Muscle of back (tissue), 13 donors: ENCODE measurements around the gene PRAMEF18. TPM values are rescaled to one million over a fixed set of nuclear protein-coding genes. Genes with fewer than 3 reads are reported as not detected.
"Not testable (repeated sequence)": the region's sequence is repeated elsewhere in the genome, so short reads cannot be mapped to it uniquely, and the experiment has no call there.

Experiments used
- DNase-seq, 3 donors: peaks; one replicate each; pipeline versions ENCODE4 v3.0.0 to v3.0.0-alpha.2; 2013
- long read RNA-seq, 9 donors: transcript quantifications; one replicate each; lab custom pipeline, GENCODE V29; 2026
- polyA plus RNA-seq, 10 donors: library from polyadenylated mRNA; unstranded; fragments of 120-200 nt; gene quantifications; one replicate each; pipeline ENCODE4 v1.2.1, GENCODE V29; 2013; ENCODE audit not compliant: insufficient read length in 10 of 10

PRAMEF18 gene
- polyA plus RNA-seq, result not detected
- long read RNA-seq, donor 1, result 0 reads
- long read RNA-seq, donor 2, result 0 reads
- long read RNA-seq, donor 3, result 0 reads
- long read RNA-seq, donor 4, result 0 reads
- long read RNA-seq, donor 5, result 0 reads
- long read RNA-seq, donor 6, result 0 reads
- long read RNA-seq, donor 7, result 0 reads
- long read RNA-seq, donor 8, result 0 reads
- long read RNA-seq, donor 9, result 0 reads

GRCh38 chr1:13225675-13226204, at the start of gene PRAMEF18:
Gene PRAMEF18, minus strand, starts transcription at chr1:13226154. Its CDS starts 48 bp downstream, at chr1:13226106.
- DNase-seq, result not testable (repeated sequence)

GRCh38 chr1:13265124-13265523, 39.2 kb upstream of the PRAMEF18 start:
- DNase-seq, result not testable (repeated sequence)

- not testable (repeated sequence) for DNase-seq
These were observed 27.9 kb upstream of the PRAMEF18 start, which contains the start of gene PRAMEF5 for GRCh38 chr1:13253898-13254297. Gene PRAMEF5, plus strand, starts transcription at chr1:13254198. Its CDS starts 5,071 bp downstream, at chr1:13259269.

GRCh38 chr1:13247122-13247521, 21.2 kb upstream of the PRAMEF18 start:
- DNase-seq, result not testable (repeated sequence)

- DNase-seq, result not testable (repeated sequence)
These were observed 20.6 kb upstream of the PRAMEF18 start for GRCh38 chr1:13246554-13246871.

- not testable (repeated sequence) for DNase-seq
These were observed 20.0 kb upstream of the PRAMEF18 start for GRCh38 chr1:13245841-13246553.

- not testable (repeated sequence) for DNase-seq
These were observed 17.7 kb upstream of the PRAMEF18 start for GRCh38 chr1:13243536-13244263.

GRCh38 chr1:13239633-13240032, 13.7 kb upstream of the PRAMEF18 start:
- DNase-seq, result not testable (repeated sequence)

GRCh38 chr1:13237572-13237971, 11.6 kb upstream of the PRAMEF18 start:
- not testable (repeated sequence) for DNase-seq

- not testable (repeated sequence) for DNase-seq
These were observed 8.1 kb upstream of the PRAMEF18 start for GRCh38 chr1:13234057-13234456.

- DNase-seq, result not testable (repeated sequence)
These were observed 6.1 kb upstream of the PRAMEF18 start for GRCh38 chr1:13232056-13232455.

- not testable (repeated sequence) for DNase-seq
These were observed 5.3 kb upstream of the PRAMEF18 start for GRCh38 chr1:13231061-13231750.

- DNase-seq, result not testable (repeated sequence)
These were observed 4.6 kb upstream of the PRAMEF18 start for GRCh38 chr1:13230601-13231000.

- DNase-seq, result not testable (repeated sequence)
These were observed 4.1 kb upstream of the PRAMEF18 start for GRCh38 chr1:13230096-13230495.

GRCh38 chr1:13228343-13228781, 2.4 kb upstream of the PRAMEF18 start:
- no peak for DNase-seq

GRCh38 chr1:13227271-13228055, 1.5 kb upstream of the PRAMEF18 start:
- not testable (repeated sequence) for DNase-seq

- no peak for DNase-seq
These were observed 1.4 kb downstream of the PRAMEF18 start for GRCh38 chr1:13224480-13225060.

GRCh38 chr1:13222788-13223187, 3.2 kb downstream of the PRAMEF18 start:
- not testable (repeated sequence) for DNase-seq

GRCh38 chr1:13219203-13219602, 6.8 kb downstream of the PRAMEF18 start:
- not testable (repeated sequence) for DNase-seq

GRCh38 chr1:13216619-13217018, 9.3 kb downstream of the PRAMEF18 start:
- DNase-seq, result not testable (repeated sequence)
